ENCODE results near the gene ST3GAL4. TPM values are rescaled to one million over a fixed set of nuclear protein-coding genes. Genes with fewer than 3 reads are reported as not detected.

The ST3GAL4 gene
- total RNA-seq, 1 experiment from 2014 or later: 13.6 TPM

DNA sequence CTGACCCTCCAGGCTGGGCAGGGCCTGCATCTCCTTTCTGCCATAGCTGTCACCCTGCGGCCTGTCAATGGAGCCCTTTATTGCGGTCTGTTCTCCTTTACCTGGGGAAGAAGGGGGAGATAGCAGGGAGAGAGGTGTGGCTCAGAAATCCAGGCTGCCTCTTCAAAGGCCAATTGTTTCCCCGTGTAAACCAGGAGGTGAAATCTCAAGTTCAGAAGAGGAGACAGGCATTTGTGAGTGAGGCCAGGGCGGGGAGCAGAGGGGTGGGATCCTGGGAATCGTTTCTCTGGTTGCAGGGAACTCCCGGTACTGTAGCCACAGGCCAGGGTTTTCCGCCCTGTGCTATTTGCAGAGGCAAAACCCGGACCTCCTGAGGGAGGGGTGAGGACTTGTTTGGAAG is 42.5 kb upstream of the ST3GAL4 start:
- H3K9me3 Mint-ChIP-seq: no peaks in the 10 kb centered on the region
- Histone ChIP-seq H2AK5ac (ENCODE audit: insufficient read length, low read length) (no peak overlapping the region), H3K27ac (ENCODE audit: insufficient read length, low read depth, low read length) (no peak overlapping the region)

More for the DNA sequence above, 42.5 kb upstream of the ST3GAL4 start:
- H3K23me2 ChIP-seq (ENCODE audit: insufficient read length, low read depth, low read length, poor library complexity, severe bottlenecking): no peaks in the 10 kb centered on the region
- H2BK120ac ChIP-seq (ENCODE audit: low read depth, low read length, poor library complexity, severe bottlenecking): no peak overlapping the region
- H3K9ac ChIP-seq (ENCODE audit: extremely low read depth, insufficient read length, low read length): no peak overlapping the region
- no peak overlapping the region for H2BK5ac ChIP-seq (ENCODE audit: insufficient read length, low read length)
- no peak overlapping the region for H4K91ac ChIP-seq (ENCODE audit: insufficient read length, low read depth, low read length)
- Mint-ChIP-seq H3K27me3 (ENCODE audit: low read depth) (no peaks in the 10 kb centered on the region; the same call in 1 of the 2 replicates), H3K27ac (no peak overlapping the region), H3K4me3 (no peak overlapping the region), H3K4me1 (no peaks in the 10 kb centered on the region), H3K36me3 (ENCODE audit: insufficient read depth in 1 of 3, low read depth in 3 of 3) (peaks cover 12 to 41% (median 35%) of the 10 kb centered on the region in 3 experiments; a peak in 6 of 7 replicates)
- TF ChIP-seq, protein P1, sequence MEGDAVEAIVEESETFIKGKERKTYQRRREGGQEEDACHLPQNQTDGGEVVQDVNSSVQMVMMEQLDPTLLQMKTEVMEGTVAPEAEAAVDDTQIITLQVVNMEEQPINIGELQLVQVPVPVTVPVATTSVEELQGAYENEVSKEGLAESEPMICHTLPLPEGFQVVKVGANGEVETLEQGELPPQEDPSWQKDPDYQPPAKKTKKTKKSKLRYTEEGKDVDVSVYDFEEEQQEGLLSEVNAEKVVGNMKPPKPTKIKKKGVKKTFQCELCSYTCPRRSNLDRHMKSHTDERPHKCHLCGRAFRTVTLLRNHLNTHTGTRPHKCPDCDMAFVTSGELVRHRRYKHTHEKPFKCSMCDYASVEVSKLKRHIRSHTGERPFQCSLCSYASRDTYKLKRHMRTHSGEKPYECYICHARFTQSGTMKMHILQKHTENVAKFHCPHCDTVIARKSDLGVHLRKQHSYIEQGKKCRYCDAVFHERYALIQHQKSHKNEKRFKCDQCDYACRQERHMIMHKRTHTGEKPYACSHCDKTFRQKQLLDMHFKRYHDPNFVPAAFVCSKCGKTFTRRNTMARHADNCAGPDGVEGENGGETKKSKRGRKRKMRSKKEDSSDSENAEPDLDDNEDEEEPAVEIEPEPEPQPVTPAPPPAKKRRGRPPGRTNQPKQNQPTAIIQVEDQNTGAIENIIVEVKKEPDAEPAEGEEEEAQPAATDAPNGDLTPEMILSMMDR (conservative IDR thresholded peaks at IDR 0.05): no peak
- H2AFZ ChIP-seq (ENCODE audit: low read length): no peak overlapping the region
- no peak for DNase-seq
- no CpG with 5 or more reads among the region's 8 CpGs for WGBS (ENCODE audit: extremely low coverage, insufficient read length, low lambda C conversion rate)
- H3K79me2 ChIP-seq (ENCODE audit: insufficient read depth, low read length): no peaks in the 10 kb centered on the region
- H3K4ac ChIP-seq (ENCODE audit: low read depth, low read length): no peak overlapping the region
- no peaks in the 10 kb centered on the region for H3K79me1 ChIP-seq (ENCODE audit: insufficient read depth, low read depth, low read length, poor library complexity, severe bottlenecking)
- H3K27me3 ChIP-seq (ENCODE audit: insufficient read depth, low read length): no peaks in the 10 kb centered on the region
- no peak overlapping the region for H3K18ac ChIP-seq (ENCODE audit: insufficient read length, low read depth, low read length)
- no peaks in the 10 kb centered on the region for H3K4me1 ChIP-seq (ENCODE audit: insufficient read depth, low read length)
- H4K5ac ChIP-seq (ENCODE audit: insufficient read length, low read depth, low read length): no peak overlapping the region
- H3K23ac ChIP-seq (ENCODE audit: insufficient read length, low read depth, low read length): no peak overlapping the region
- no peak overlapping the region for H2BK15ac ChIP-seq (ENCODE audit: low read depth, low read length)
- no peak overlapping the region for H3T11ph ChIP-seq (ENCODE audit: low read length)
- no peak overlapping the region for H4K8ac ChIP-seq (replicated peaks; ENCODE audit: insufficient read length, low read depth, low read length)
- no peak overlapping the region for H3K56ac ChIP-seq (ENCODE audit: insufficient read length, low read depth, low read length)
- H3K4me2 ChIP-seq (ENCODE audit: insufficient read depth, insufficient read length, low read length): no peak overlapping the region
- no peak overlapping the region for H2BK12ac ChIP-seq (ENCODE audit: insufficient read length, low read depth, low read length)
- H2BK20ac ChIP-seq (ENCODE audit: low read depth, low read length, poor library complexity, severe bottlenecking): no peak overlapping the region
- H4K20me1 ChIP-seq (ENCODE audit: control insufficient read depth, insufficient read depth, insufficient read length): peaks cover 2% of the 10 kb centered on the region
- H3K9me3 ChIP-seq (ENCODE audit: control insufficient read depth, low read depth, low read length): no peaks in the 10 kb centered on the region
- no peak overlapping the region for H3K14ac ChIP-seq (ENCODE audit: insufficient read depth, low read length)

Measured in H9 (cell line).